HCT116 (cell line): ENCODE measurements around the gene OTUB2. TPM values are rescaled to one million over a fixed set of nuclear protein-coding genes. Genes with fewer than 3 reads are reported as not detected.

Experiments
- ATAC-seq: fragments of 200-7000 bp; cut with Tn5 transposase; 2 replicates; pipeline ENCODE4 v1.9.1; 2020; ENCODE audit warnings: mild to moderate bottlenecking, moderate library complexity
- BruUV-seq: library from RNA; stranded (reverse); fragments of 400-500 nt; replicated peaks from 2 replicates; lab custom pipeline; 2021; lab: Mats Ljungman, UMichigan
- CTCF ChIA-PET: fragments of 300-600 bp; sonication (Branson Sonifier 250); formaldehyde crosslinking; loops from one replicate; lab custom pipeline; 2021; ENCODE audit warnings: antibody characterized with exemption; lab: Charles Lee
- POLR2A ChIA-PET: fragments of 300-600, 350-600 bp; sonication (Branson Sonifier 250); formaldehyde crosslinking; loops from one replicate; lab custom pipeline; 2021; ENCODE audit warnings: antibody characterized with exemption; lab: Charles Lee
- RAD21 ChIA-PET, 2 experiments: fragments of 300-600 bp; sonication (Branson Sonifier 250); formaldehyde crosslinking; loops; one replicate each; lab custom pipeline; 2023; ENCODE audit warnings: low total read pairs in 2 of 2; ENCODE audit not compliant: uncharacterized antibody in 2 of 2, unreplicated experiment in 2 of 2, low non-redundant PET in 1 of 2; lab: Charles Lee
- DNase-seq: peaks from one replicate; pipeline ENCODE4 v3.0.0-alpha.2; 2010; ENCODE audit warnings: low read depth, low spot score
- H2AFZ ChIP-seq: fragments of 200-600 bp; shearing (Covaris generic), sonication (generic); 2 replicates; pipeline ENCODE4 v1.6.1; 2017; ENCODE audit warnings: low read depth, mixed run types, mixed read lengths, antibody characterized with exemption, low read length; ENCODE audit not compliant: poor library complexity, severe bottlenecking
- H3K27ac ChIP-seq: 2 replicates; pipeline ENCODE4 v1.5.1; 2012; ENCODE audit warnings: low read depth, low read length
- H3K27me3 ChIP-seq: fragments of 200-600 bp; sonication (generic); 2 replicates; pipeline ENCODE4 v1.6.1; 2016; ENCODE audit warnings: mixed run types, low read length, mixed read lengths; ENCODE audit not compliant: insufficient read depth
- H3K36me3 ChIP-seq, 2 experiments: fragments of 200-500 bp in 1 of 2; fragments of 200-600 bp in 1 of 2; sonication (Bioruptor generic) in 1 of 2; sonication (generic) in 1 of 2; 2 replicates each; pipeline versions ENCODE4 v1.5.1 to v1.6.1; 2014 to 2016; ENCODE audit warnings: low read length in 2 of 2, inconsistent platforms in 1 of 2, mixed read lengths in 1 of 2, mixed run types in 1 of 2; ENCODE audit not compliant: insufficient read depth in 2 of 2, control insufficient read depth in 1 of 2
- H3K4me1 ChIP-seq, 2 experiments: fragments of 200-600 bp in 1 of 2; sonication (generic) in 1 of 2; 2 replicates each; pipeline versions ENCODE4 v1.5.1 to v1.6.1; 2012 to 2017; ENCODE audit warnings: low read length in 2 of 2, inconsistent platforms in 1 of 2, mild to moderate bottlenecking in 1 of 2, mixed read lengths in 1 of 2, mixed run types in 1 of 2, moderate library complexity in 1 of 2; ENCODE audit not compliant: insufficient read depth in 2 of 2, control insufficient read depth in 1 of 2
- H3K4me2 ChIP-seq: fragments of 200-600 bp; sonication (generic); 2 replicates; pipeline ENCODE4 v1.6.1; 2017; ENCODE audit warnings: mixed run types, low read length, mixed read lengths
- H3K4me3 ChIP-seq, 2 experiments: fragments of 200-600 bp in 1 of 2; sonication (generic) in 1 of 2; replicated peaks in 1 of 2; 2 replicates each; pipeline ENCODE4 v1.5.1; 2011 to 2016; ENCODE audit warnings: low read length in 2 of 2, control low read depth in 1 of 2, low read depth in 1 of 2, mild to moderate bottlenecking in 1 of 2, mixed read lengths in 1 of 2, mixed run types in 1 of 2
- H3K79me2 ChIP-seq: fragments of 200-600 bp; sonication (generic); 2 replicates; pipeline ENCODE4 v1.6.1; 2017; ENCODE audit warnings: mild to moderate bottlenecking, mixed run types, low read length, moderate library complexity, mixed read lengths; ENCODE audit not compliant: insufficient read depth
- H3K9ac ChIP-seq: fragments of 200-600 bp; sonication (generic); 2 replicates; pipeline ENCODE4 v1.6.1; 2016; ENCODE audit warnings: low read length, mixed read lengths
- H3K9me2 ChIP-seq: fragments of 200-600 bp; sonication (generic), shearing (Covaris generic); 2 replicates; pipeline ENCODE4 v1.6.1; 2017; ENCODE audit warnings: mixed run types, mild to moderate bottlenecking, moderate library complexity; ENCODE audit not compliant: insufficient read depth
- H3K9me3 ChIP-seq, 2 experiments: fragments of 200-500 bp in 1 of 2; fragments of 200-600 bp in 1 of 2; sonication (Bioruptor generic) in 1 of 2; sonication (generic) in 1 of 2; 2 replicates each; pipeline ENCODE4 v1.6.1; 2014 to 2017; ENCODE audit warnings: low read length in 2 of 2, mixed read lengths in 2 of 2, inconsistent platforms in 1 of 2, low read depth in 1 of 2, mild to moderate bottlenecking in 1 of 2, mixed run types in 1 of 2, moderate library complexity in 1 of 2; ENCODE audit not compliant: control insufficient read depth in 1 of 2, insufficient read depth in 1 of 2
- H4K20me1 ChIP-seq: fragments of 200-600 bp; sonication (generic), shearing (Covaris generic); 2 replicates; pipeline ENCODE4 v1.6.1; 2017; ENCODE audit warnings: mixed run types, mild to moderate bottlenecking, moderate library complexity; ENCODE audit not compliant: insufficient read depth
- CBX3 ChIP-seq: IDR thresholded peaks from 2 replicates; pipeline ENCODE4 v1.6.1; 2012; ENCODE audit warnings: low read depth
- ELF1 ChIP-seq: IDR thresholded peaks from 2 replicates; pipeline ENCODE4 v1.6.1; 2012; ENCODE audit warnings: low read depth, borderline replicate concordance
- SP1 ChIP-seq: IDR thresholded peaks from 2 replicates; pipeline ENCODE4 v1.6.1; 2012; ENCODE audit warnings: low read depth
- SRF ChIP-seq: IDR thresholded peaks from 2 replicates; pipeline ENCODE4 v1.6.1; 2012; ENCODE audit warnings: low read depth
- ZNF274 ChIP-seq: fragments of 200-500 bp; sonication (Bioruptor generic); IDR thresholded peaks from 2 replicates; pipeline ENCODE4 v1.6.1; 2014; ENCODE audit warnings: mild to moderate bottlenecking, low read depth, low read length, inconsistent platforms
- intact Hi-C: fragments of 100-400 bp; cut with micrococcal nuclease; formaldehyde crosslinking; loops from 2 replicates; pipeline ENCODE4 v1.10.0; 2022
- total RNA-seq: library from RNA; stranded (reverse); gene quantifications from one replicate; pipeline ENCODE4 v1.2.1, GENCODE V29; 2021; ENCODE audit not compliant: unreplicated experiment
- TF ChIP-seq, protein P1 (sequence below): IDR thresholded peaks from 2 replicates; pipeline ENCODE4 v1.6.1; 2011; ENCODE audit warnings: mild to moderate bottlenecking, low read length, moderate library complexity; ENCODE audit not compliant: insufficient replicate concordance; ENCODE audit errors: extremely low read depth
- TF ChIP-seq, protein P2 (sequence below): IDR thresholded peaks from 2 replicates; pipeline ENCODE4 v1.6.1; 2012
- TF ChIP-seq, protein P3 (sequence below), 3 experiments: fragments of 200-600 bp in 1 of 3; sonication (generic) in 1 of 3; IDR thresholded peaks in 2 of 3; conservative IDR thresholded peaks in 1 of 3; 2 replicates each; pipeline ENCODE4 v1.5.1; 2012 to 2017; ENCODE audit warnings: low read depth in 2 of 3, low read length in 2 of 3, antibody characterized with exemption in 1 of 3, borderline replicate concordance in 1 of 3, control low read depth in 1 of 3, mild to moderate bottlenecking in 1 of 3, mixed read lengths in 1 of 3, mixed run types in 1 of 3, moderate library complexity in 1 of 3; ENCODE audit not compliant: insufficient read depth in 1 of 3

The OTUB2 gene
- total RNA-seq, 1 experiment from 2014 or later = 6.6 TPM

DNA sequence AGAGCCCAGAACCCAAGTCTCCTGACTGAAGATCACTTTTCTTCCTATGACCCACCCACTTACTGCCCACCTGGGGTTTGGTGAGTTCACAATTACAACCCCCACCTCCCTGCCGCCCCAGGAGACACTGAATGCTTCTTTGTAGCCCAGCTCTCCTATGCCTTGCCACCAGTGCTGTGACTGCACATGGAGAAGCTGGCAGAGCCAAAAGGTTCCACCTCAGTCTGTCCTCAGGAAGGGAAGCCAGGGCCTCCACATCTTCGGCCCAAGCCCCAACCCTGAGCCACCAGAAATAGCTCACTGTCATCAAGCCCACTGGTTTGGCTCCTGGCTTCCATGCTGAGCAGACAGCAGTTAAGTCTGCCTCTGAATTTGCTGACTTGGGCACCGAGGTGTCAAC lies 25.6 kb downstream of the OTUB2 start:
- Histone ChIP-seq H3K27ac (no peak overlapping the region), H3K36me3 (peaks cover 41 to 72% of the 10 kb centered on the region in 2 experiments; a peak in 3 of 4 replicates), H3K9ac (no peak overlapping the region), H3K4me3 (no peak overlapping the region), H4K20me1 (no peaks in the 10 kb centered on the region), H3K79me2 (no peaks in the 10 kb centered on the region; the same call in 1 of the 2 replicates), H3K4me1 (no peaks in the 10 kb centered on the region), H2AFZ (no peak overlapping the region), H3K9me3 (no peaks in the 10 kb centered on the region), H3K27me3 (no peaks in the 10 kb centered on the region)
- POLR2A ChIA-PET = no interaction called here
- RAD21 ChIA-PET = interaction anchor here in 1 of 2 experiments (2.0 kb wide), 1 partner anchor 85 kb away, joined by 5 read pairs; no protein-coding TSS in a partner anchor
- CTCF ChIA-PET = interaction anchor here (0.7 to 1.8 kb wide), 4 partner anchors 14 to 435 kb away, joined by 3 to 20 read pairs (median 6); no protein-coding TSS in a partner anchor
- no peak for DNase-seq
- TF ChIP-seq, protein P1, sequence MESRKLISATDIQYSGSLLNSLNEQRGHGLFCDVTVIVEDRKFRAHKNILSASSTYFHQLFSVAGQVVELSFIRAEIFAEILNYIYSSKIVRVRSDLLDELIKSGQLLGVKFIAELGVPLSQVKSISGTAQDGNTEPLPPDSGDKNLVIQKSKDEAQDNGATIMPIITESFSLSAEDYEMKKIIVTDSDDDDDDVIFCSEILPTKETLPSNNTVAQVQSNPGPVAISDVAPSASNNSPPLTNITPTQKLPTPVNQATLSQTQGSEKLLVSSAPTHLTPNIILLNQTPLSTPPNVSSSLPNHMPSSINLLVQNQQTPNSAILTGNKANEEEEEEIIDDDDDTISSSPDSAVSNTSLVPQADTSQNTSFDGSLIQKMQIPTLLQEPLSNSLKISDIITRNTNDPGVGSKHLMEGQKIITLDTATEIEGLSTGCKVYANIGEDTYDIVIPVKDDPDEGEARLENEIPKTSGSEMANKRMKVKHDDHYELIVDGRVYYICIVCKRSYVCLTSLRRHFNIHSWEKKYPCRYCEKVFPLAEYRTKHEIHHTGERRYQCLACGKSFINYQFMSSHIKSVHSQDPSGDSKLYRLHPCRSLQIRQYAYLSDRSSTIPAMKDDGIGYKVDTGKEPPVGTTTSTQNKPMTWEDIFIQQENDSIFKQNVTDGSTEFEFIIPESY = no peak
- TF ChIP-seq SP1 (no peak), CBX3 (no peak), ELF1 (no peak), SRF (no peak), ZNF274 (no peak)
- TF ChIP-seq, protein P2, sequence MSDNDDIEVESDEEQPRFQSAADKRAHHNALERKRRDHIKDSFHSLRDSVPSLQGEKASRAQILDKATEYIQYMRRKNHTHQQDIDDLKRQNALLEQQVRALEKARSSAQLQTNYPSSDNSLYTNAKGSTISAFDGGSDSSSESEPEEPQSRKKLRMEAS = no peak
- TF ChIP-seq, protein P3, sequence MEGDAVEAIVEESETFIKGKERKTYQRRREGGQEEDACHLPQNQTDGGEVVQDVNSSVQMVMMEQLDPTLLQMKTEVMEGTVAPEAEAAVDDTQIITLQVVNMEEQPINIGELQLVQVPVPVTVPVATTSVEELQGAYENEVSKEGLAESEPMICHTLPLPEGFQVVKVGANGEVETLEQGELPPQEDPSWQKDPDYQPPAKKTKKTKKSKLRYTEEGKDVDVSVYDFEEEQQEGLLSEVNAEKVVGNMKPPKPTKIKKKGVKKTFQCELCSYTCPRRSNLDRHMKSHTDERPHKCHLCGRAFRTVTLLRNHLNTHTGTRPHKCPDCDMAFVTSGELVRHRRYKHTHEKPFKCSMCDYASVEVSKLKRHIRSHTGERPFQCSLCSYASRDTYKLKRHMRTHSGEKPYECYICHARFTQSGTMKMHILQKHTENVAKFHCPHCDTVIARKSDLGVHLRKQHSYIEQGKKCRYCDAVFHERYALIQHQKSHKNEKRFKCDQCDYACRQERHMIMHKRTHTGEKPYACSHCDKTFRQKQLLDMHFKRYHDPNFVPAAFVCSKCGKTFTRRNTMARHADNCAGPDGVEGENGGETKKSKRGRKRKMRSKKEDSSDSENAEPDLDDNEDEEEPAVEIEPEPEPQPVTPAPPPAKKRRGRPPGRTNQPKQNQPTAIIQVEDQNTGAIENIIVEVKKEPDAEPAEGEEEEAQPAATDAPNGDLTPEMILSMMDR (IDR thresholded peaks at IDR 0.05 in 2 of 3, conservative IDR thresholded peaks at IDR 0.05 in 1 of 3; ENCODE audit: borderline replicate concordance in 1 of 3, insufficient read depth in 1 of 3, low read depth in 2 of 3, low read length in 2 of 3) = no peak
- TF ChIP-seq, all 23 proteins: peak for 0
- BruUV-seq = no TSS peak
- ATAC-seq = no peak
- H3K4me2 ChIP-seq = no peak overlapping the region
- H3K9me2 ChIP-seq = no peaks in the 10 kb centered on the region
- intact Hi-C loops = loop anchor here (1.0 to 2.0 kb wide), 3 partner anchors 81 to 129 kb away; no protein-coding TSS in a partner anchor
